HG03066 (cell line): ENCODE measurements around the gene PLG.
"Not testable (repeated sequence)": the region's sequence is repeated elsewhere in the genome, so short reads cannot be mapped to it uniquely, and the experiment has no call there.

ENCODE experiments used
- ATAC-seq: cut with Tn5 transposase; IDR thresholded peaks from one replicate; pipeline ENCODE4 v1.9.1; 2021; ENCODE audit warnings: low read depth; ENCODE audit not compliant: unreplicated experiment

The PLG gene

DNA sequence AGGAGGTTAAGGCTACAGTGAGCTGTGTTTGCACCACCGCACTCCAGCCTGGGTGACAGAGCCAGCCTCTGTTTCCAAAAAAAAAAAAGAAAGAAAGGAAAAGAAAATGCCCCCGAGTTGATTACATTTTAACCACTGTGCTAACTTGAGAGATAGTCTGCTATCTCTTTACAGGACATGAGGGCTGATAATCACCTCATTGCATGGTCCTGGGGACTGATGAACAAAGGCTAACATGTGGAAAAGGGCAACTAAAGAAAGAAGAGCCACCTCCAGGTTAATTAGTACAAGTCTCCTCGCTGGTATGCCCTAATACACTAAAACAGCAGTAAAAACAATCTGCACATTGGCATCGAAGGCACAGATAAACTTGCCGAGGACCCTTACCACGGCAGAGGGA lies 4.2 kb upstream of the PLG start:
- ATAC-seq: no peak

DNA sequence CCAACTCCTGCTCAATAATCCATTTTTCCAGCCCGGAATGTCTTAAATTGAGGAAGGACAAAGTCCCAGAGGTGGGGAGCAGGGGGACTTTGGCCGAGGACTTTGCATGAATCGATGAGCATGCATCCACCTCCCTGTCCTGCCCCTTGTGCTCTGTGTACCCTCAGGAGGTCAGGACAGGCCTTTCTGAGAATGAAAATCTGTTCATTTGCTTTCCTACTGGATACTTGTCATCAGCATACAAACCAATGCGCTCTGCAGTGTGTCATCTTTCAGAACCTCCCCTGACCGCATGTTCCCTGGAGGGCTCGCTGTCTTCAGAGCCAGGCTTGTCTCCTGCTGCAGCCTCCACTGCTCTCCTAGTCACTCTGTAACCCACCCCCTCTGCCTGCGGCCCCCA lies 2.6 kb downstream of the PLG start:
- not testable (repeated sequence) for ATAC-seq

DNA sequence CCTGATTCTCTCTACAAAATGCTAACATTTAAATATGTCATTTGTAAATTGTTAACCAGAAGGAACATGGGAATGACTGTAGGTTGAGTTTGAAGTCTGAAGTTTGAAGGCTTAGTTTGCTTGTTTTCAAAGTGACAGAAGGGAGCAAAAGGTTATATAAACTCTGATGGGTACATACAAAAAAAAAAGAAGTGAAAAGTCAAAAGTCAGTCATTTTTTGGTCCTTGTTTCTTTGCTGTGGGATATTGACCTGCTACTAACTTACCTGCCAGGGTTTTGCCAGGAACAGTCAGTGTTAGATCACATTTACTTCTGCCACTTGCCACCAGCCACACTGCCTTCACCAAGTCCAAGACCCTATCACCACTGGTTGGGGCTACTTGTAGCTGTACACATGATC lies 6.9 kb downstream of the PLG start:
- not testable (repeated sequence) for ATAC-seq

DNA sequence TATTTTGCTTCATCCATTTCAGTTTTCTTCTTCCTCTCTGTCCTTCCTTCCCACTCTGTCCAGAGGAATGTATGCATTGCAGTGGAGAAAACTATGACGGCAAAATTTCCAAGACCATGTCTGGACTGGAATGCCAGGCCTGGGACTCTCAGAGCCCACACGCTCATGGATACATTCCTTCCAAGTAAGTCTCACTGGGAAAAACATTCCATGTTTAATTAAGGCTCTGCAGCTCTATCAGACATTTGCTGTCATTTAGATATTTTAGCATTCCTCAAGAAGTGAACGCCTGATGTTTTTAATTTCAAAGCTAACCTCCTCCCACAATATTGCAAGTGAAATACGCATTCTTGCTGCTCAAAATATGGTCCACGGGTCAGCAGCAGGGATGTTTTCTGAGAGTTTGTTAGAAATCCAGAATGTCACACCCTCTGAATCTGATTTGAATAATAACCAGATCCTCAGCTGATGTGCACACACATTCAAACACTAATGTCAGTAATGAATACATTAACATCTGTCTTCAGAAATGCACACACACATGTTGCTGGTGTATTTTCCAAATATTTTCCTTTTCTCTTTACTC lies 12.8 kb downstream of the PLG start:
- no peak for ATAC-seq

DNA sequence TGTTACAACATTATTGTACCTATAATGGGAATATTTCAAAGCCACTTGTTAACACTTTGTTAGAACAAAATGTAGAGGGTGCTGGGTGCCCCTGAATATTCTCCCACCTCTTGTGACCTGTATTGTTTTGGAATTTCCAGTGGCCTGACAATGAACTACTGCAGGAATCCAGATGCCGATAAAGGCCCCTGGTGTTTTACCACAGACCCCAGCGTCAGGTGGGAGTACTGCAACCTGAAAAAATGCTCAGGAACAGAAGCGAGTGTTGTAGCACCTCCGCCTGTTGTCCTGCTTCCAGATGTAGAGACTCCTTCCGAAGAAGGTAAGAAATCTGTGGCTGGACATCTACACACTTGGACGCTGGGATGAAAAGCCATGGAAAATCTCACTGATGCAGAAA lies 28.9 kb downstream of the PLG start:
- no peak for ATAC-seq

DNA sequence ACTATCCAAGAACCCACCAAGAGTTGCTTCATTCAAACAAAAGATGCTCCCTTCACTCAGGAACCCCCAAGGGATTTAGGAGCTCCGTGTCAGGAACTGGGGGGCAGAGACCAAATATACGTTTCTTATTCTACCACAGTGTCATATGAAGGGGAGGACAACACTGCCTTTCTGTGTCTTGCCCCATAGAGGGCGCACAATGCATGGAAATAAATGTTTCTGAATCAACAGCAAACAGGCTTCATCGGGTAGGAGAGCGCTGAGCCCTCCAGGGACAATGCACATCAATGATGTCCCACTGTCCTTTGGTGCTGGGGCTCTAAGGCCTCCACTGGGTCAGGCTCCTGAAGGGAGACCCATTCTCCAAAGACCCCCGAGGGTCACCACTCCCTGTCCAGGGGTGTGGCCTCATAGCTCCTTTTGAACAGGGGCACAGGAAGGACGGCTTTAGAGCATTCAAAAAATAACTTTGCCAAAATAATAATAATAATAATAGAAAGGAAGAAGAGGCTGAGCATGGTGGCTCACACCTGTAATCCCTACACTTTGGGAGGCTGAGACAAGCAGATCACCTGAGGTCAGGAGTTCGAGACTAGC lies 31.1 kb downstream of the PLG start:
- peak; percentile 77 for ATAC-seq

DNA sequence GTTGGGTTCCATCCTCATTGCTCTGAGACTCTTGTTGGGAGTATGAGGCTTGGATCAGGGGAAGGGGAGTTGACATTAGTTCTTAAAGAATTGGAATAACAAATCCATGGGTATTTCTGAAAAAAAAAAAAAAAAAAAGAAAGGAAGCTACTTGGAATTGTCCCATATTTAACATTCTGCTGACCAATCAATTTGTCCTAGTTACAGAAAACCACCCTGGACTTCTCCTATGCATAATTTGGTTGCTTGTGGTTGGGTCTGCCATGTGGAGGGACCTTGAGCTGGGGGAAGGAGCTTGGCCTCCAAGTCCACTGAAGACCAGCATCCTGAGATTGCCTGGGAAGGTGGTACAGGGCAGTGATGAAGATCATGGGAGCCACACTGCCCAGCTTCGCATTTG lies 32.6 kb downstream of the PLG start:
- no peak for ATAC-seq

DNA sequence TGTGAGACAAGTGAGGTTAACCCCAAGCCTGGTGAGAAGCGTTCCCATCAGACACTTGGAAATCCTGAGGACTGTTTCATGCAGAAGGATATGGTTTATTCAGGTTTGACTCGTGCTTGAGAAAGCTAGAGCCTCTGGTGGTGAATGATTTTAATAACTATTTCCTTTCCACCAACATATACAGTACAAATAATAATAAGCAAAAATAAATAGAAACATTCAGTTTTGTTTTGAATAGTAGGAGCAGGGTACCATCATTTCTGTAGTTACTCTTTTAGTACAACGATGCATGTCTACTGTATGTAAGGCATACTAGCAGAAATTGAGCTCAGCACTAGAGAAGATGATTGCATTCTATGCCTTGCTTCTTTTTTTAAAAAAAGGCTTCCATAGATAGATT lies 33.5 kb downstream of the PLG start:
- ATAC-seq: peak; percentile 53

DNA sequence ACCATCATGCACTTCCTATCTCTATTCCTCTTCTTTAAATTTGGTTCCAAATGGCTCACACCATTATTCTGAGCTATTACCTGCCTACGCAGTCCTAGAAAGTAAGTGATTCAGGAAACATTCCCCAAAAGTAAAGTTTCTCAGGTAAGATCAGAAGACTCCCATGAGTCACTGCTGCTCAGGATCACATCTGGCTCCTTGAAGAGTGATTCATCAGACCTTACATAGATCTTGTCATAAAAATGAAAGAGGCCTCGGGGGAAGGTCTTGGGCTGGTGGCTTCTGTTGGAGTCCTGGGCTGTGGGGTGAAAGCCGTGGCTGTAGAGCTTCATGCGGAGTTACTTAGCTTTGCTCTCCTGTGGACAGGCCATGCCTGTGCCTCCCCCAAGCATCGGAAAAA lies 35.9 kb downstream of the PLG start:
- ATAC-seq: no peak

DNA sequence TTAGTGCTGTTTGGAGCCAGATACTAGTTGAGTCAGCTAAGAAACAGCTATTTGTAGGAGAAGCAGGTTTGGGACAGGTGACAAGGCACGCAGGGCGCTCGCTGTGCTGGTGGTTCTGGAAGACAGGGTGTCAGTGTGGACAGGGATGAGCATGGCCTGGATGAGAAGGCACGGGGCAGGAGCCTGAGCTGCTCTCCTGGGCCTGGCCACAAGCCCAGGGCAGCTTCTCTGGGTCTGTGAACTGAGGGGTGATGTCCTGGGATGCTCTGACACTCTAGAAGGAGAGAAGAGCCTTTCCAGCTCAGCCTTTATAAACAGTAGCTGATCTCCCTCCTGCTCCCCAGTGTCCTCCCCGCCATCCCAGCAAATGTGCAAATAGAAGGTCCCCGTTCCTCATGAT lies 37.9 kb downstream of the PLG start:
- no peak for ATAC-seq

DNA sequence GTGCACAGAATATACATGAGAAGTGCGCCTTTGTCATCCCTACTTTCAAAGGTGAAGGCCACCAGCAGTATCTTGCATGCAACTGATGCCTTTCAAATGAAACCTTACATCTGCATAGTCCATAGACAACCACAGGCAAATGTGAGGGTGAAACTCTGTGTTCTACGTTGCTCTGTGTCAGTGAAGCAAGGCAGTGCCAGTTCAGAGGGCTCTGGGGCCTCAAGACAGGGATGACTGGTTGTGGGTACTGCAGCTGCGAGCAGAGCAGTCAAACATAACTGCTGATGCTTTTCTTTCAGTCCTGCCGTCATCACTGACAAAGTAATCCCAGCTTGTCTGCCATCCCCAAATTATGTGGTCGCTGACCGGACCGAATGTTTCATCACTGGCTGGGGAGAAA lies 39.0 kb downstream of the PLG start:
- peak; percentile 95 for ATAC-seq

DNA sequence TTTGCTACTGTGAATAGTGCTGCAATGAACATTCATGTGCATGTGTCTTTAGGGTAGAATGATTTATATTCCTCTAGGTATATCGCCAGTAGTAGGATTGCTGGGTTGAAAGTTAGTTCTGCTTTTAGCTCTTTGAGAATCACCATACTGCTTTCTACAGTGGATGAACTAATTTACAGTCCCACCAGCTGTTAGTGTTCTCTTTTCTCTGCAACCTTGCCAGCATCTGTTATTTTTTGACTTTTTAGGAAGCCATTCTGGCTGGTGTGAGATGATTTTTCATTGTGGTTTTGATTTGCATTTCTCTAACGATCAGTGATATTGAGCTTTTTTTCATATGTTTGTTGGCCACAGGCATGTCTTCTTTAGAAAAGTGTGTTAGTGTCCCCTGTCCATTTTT lies 40.0 kb downstream of the PLG start:
- ATAC-seq: peak; percentile 52

DNA sequence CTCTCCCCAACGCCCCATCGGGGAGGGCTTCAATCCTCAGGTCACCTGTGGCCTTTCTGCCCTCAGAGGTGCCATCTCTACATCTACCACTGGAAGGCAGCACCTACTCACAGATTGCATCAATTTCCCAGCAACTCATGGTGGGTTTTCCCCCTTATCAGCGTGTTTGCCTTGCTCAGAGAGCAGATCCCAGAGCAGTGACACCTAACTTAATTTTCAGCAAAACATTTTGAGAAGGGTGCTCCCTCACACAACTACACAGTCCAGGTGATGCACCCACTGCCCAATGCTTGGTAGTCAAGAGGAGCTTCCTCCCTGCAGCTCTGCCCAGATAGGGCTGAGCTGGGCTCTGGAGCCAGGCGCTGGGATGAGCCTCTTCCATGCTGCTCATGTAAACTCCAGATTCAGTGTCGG lies 48.2 kb downstream of the PLG start:
- no peak for ATAC-seq

DNA sequence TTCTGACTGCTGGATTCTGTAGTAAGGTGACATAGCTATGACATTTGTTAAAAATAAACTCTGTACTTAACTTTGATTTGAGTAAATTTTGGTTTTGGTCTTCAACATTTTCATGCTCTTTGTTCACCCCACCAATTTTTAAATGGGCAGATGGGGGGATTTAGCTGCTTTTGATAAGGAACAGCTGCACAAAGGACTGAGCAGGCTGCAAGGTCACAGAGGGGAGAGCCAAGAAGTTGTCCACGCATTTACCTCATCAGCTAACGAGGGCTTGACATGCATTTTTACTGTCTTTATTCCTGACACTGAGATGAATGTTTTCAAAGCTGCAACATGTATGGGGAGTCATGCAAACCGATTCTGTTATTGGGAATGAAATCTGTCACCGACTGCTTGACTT lies 51.2 kb downstream of the PLG start:
- not testable (repeated sequence) for ATAC-seq

DNA sequence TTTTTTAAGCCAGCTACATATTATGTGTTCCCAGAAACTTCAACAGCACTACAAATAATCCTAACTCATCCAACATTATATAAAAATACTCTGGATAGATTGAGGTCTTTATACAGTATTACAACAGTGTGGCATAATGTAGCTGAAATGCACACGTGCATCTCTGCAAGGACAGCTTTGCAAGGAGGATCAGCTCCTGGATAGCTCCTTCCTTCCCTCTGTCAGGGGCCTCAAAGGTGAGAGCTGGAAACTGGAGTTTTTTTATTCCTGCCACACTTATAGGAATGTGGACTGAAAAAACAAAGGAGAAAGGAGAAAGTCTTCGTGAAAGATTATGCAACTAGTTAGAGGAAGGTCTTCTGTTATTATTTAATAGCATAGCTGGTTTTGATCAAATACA lies 53.1 kb downstream of the PLG start:
- ATAC-seq: no peak

DNA sequence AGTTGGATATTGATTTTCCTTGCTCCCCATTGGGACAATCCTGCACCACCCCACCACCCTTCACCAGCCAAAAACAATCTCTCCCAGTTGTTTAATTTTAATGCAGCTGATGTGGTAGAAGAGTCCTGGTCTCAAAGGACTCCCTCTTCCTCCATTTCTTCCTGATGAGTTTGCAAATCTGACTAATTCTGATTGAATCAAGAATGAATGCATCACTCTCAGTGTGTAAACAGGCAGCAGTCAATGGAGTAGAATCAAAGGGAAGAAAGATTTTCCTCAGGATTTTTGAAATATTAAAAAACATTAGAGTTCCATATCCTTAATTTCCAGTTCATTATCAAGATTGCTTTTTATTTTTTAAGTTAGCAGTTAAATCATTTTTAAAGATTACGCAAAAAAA lies 54.0 kb downstream of the PLG start:
- no peak for ATAC-seq

DNA sequence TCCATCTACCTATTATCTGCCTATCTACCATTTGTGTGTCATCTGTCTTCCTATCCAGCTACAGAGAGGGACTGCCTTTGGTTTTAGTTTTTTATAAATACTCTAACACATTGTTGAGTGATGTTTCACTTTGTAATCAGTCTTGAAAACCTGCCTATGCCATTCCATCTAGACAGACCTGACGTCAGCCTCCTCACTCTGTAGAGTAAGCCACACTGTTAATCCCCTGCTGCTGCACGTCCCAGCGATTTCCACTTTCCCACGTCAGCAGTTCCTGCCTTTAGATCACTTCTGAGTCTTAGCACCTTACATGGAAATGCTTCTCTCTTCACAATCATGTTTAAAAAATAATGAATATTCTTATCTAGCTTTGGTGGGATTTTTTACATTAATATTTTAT lies 54.8 kb downstream of the PLG start:
- no peak for ATAC-seq

DNA sequence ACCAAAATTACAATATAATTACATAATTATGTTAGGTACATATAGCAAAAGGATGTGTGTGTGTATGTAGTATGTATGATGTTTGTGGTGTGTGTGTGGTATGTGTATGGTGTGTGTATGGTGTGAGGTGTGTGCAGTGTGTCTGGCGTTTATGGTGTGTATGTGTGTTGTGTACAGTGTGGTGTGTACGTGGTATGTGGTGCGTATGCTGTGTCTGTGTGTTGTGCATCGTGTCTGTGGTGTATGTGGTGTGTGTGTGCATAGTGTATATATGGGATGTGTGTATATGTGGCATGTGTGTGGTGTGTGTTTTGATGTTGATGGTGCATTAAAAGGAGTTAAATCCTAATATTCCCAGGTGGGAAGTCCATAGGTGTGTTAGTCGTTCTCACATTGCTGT lies 62.8 kb downstream of the PLG start:
- no peak for ATAC-seq

DNA sequence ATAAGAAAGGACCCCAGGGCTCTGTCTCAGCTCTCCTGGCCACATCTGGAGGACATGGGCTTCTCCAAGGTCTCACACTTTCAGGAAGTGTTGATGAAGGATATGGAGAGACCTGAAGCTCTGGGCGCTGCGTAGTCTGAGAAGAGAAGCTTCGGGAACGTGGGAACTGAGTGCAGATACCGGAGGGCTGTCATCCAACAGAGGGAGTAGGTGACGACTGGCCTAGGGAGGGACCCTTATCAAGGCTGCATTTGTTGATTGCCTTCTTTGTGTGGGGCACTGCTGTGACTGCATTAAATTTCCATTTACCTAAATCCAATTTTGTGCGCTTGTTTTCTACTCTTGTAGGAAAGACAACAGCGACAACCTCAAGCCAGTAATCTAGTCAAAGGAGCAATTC lies 63.4 kb downstream of the PLG start:
- ATAC-seq: no peak

DNA sequence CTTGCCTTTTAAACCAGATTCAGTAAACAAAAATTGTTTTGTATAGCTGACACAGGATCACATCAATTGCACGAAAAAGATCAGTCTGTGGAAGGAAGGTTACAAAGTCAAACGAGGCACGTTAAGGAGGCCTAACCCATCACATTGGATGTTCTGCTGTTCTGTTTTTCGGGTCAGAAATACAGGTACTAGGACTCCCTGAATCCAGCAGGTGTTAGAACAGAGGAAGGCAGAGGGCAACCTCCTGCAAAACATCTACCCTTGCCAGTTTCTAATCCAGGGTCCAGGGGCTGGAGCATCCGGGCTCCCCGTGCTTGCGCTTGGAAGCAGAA lies 64.6 kb downstream of the PLG start:
- no peak for ATAC-seq

DNA sequence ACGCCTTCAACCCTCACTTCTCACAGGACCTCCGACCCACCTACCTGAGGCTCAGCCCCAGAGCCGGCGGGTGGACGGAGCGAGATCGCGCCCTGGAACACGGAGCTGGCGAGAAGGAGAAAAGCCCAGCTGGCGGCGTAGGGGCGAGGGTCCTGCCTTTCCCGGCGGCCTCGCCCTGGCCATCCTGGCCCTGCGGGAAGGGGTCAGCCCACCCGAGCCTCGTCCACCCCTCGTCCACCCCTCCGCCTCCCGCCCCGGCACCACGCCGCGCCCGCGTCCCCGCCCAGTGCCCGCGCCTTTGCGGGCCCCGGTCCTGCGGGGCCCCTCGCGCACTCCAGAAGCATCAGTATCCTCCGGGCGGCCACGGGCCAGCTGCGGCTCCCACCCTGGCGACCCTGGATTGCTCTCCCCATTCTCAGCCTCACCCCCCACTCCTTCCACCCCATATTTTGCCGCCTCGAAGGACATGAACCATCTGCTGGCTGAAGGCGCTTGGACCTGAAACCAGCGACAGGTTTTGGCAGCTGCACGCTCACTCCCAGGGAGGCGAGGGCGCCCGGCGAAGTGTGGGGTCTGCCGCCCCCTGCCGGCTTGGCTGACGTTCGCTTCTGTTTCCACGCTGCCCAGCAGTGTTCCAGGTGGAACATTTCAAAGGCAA lies 65.1 kb downstream of the PLG start:
- peak; percentile 94 for ATAC-seq

DNA sequence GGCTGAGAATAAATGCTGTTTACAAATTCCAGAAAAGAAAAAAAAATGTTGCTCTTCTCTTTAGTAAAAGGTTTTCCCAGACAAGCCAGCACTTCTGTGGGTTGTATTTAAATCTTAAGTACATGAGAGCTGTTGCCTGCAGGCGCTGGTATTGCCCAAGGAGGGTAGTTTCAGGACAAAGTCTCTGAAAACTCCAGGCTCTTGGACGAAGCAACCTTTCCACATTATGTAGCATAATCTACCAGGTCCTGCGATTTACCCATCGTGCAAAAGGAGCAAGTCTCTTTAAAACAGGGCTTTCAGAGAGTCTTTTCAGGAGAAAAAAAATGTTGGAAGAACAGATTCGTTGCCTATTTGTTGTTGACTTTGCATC lies 65.6 kb downstream of the PLG start:
- no peak for ATAC-seq

DNA sequence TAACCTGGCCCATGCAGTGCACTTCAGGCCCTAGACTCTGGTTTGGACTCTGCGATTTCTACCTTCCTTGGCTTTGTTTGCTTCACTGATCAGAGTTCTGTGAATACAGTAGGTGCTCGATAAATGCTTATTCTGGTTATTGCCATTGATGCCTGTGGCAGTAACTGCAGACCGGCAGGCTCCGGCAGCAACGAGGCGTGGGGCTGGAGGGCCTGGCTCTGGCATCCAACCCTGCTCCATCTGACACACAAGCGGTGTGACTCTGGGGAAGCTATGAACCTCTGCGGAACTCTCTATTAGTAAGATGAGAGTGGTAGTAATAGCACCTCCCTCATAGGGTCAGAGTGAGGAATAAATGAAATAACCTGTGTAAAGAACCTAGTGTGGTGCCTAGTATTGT lies 66.1 kb downstream of the PLG start:
- ATAC-seq: no peak
